ENCODE results near the gene ESYT1.

GRCh38 chr12:56099787-56100186, 28.3 kb upstream of the ESYT1 start:
- TF ChIP-seq EZH2 (IDR thresholded peaks at IDR 0.05; ENCODE audit: low read length, missing control alignments), result no peak
- TF ChIP-seq, protein P1, sequence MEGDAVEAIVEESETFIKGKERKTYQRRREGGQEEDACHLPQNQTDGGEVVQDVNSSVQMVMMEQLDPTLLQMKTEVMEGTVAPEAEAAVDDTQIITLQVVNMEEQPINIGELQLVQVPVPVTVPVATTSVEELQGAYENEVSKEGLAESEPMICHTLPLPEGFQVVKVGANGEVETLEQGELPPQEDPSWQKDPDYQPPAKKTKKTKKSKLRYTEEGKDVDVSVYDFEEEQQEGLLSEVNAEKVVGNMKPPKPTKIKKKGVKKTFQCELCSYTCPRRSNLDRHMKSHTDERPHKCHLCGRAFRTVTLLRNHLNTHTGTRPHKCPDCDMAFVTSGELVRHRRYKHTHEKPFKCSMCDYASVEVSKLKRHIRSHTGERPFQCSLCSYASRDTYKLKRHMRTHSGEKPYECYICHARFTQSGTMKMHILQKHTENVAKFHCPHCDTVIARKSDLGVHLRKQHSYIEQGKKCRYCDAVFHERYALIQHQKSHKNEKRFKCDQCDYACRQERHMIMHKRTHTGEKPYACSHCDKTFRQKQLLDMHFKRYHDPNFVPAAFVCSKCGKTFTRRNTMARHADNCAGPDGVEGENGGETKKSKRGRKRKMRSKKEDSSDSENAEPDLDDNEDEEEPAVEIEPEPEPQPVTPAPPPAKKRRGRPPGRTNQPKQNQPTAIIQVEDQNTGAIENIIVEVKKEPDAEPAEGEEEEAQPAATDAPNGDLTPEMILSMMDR (conservative IDR thresholded peaks at IDR 0.05 in 1 of 2, IDR thresholded peaks at IDR 0.05 in 1 of 2; ENCODE audit: low read depth in 1 of 2, low read length in 2 of 2), result no peak

Measured in fibroblast of lung (primary cell).